NCI-H82 (cell line): ENCODE data around the gene CDKAL1.

Experiments used
- DNase-seq: peaks from one replicate; lab custom pipeline; 2025; lab: John Stamatoyannopoulos, UW

Gene CDKAL1

DNA sequence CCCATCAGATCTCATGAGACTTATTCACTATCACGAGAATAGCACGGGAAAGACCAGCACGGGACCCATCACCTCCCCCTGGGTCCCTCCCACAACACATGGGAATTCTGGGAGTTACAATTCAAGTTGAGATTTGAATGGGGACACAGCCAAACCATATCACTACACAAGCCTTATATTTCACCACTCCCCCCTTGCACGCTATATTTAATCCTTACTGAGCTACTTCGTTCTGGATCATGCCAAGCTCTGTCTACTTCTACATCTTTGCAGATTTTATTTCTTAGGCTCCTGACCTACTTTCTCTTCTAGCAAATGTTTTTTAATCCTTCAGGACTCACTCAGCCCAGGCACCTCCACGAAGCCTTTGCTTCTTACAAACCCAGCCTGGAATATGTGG lies 606.7 kb downstream of the CDKAL1 start:
- no peak for DNase-seq

- no peak for DNase-seq
Observed at GRCh38 chr6:21141616-21142303, 607.5 kb downstream of the CDKAL1 start.

DNA sequence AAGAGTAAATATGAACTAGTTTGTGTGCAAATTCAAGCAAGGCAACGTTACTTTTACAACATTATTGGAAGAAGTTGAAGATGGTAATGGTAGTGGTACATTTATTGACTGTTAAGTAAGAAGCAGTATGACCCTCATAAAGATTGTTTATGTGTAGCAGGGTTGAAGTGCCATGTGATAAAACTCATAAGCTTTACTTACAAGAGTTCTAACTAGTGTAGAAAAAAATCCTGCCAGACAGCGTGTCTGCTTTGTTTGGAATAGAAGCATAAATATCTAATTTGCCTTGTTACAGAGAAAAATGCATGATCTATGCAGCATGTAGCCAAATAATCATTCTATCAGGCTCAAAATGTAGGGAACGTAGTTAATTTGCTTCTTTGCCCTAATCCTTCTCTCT lies 608.5 kb downstream of the CDKAL1 start:
- no peak for DNase-seq

- no peak for DNase-seq
Observed at GRCh38 chr6:21143645-21144044, 609.4 kb downstream of the CDKAL1 start.

GRCh38 chr6:21144928-21145327 lies 610.7 kb downstream of the CDKAL1 start:
- DNase-seq = no peak

- no peak for DNase-seq
Observed at GRCh38 chr6:21147995-21148394, 613.7 kb downstream of the CDKAL1 start.

DNA sequence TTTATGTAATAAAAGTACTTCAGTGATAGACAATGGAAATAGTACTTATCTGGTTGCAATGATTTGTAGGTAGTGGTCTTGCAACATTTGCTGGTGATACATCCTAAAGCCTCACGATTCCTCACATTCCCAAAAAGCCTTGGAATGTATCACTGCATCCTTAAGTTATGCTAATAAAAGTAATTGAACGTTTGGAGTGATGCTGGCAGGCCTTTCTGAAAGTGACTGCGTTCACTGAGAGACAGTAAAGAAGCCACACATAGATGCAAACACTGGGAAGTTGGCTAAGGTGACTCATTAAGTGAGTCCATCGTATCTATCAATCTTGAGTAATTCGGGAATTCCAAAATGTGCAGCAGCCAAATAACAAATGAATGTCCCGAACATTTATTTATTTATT lies 615.2 kb downstream of the CDKAL1 start:
- DNase-seq = no peak

GRCh38 chr6:21150667-21151066 lies 616.4 kb downstream of the CDKAL1 start:
- DNase-seq = no peak

DNA sequence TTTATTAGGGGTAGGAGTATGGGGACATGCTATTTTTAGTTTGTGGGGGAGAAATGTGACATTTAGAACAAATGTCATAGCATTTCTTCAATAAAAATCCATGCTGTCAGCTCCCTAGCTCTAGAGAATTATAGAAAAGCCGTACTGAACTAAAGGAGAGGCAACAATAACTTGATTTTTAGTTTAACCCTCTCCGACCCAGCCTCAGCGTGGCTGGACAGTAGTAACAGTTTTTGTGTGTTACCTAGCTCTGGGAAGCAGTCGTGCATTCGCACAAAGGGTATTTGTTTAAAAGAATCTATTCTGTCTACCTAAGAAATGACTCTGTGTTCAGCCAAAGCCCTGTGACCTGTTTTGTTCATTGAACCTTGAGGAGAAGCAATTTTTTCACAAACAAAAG lies 616.9 kb downstream of the CDKAL1 start:
- no peak for DNase-seq

- DNase-seq = no peak
Observed at GRCh38 chr6:21151530-21151929, 617.3 kb downstream of the CDKAL1 start.

- DNase-seq = no peak
Observed at GRCh38 chr6:21157186-21157929, 623.1 kb downstream of the CDKAL1 start.

DNA sequence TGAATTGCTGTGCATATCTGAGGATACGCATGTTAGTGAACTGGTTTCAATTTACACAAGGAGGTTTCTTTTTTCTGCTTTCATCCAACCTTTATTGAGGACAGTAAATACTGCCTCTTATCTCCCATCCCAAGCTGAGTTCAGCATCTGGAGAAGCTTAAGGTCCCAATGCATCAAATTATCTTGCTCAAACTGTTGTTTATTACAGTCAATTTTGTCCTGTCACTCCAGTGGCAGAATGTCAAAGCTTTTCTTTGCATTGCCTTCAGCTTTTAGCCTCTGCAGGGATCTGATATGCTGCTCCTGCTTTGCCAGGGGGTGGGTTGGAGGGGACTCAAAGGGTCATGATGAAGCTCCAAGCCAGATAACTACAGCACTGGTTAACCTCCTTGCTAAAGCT lies 623.9 kb downstream of the CDKAL1 start:
- DNase-seq = no peak

GRCh38 chr6:21158873-21159272 lies 624.6 kb downstream of the CDKAL1 start:
- no peak for DNase-seq

DNA sequence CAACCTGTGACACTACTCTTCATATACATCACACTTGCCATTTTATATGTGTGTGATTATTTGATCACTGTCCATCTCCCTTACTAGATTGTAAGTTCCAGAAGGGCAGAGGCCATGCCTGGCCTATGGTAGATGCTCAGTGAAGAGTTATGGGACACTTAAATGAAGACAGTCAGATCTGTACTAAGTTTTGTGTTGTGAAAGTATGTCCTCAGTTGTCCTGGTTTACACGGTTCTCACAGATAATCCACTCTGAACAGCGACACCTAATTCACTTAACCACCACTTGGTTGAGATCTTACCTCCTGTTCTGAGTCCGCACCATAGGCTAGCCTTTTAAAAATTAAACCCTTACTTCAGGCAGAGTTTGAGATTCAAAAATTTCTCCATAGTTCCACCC lies 625.2 kb downstream of the CDKAL1 start:
- DNase-seq = peak; percentile 23

- no peak for DNase-seq
Observed at GRCh38 chr6:21161707-21162106, 627.5 kb downstream of the CDKAL1 start.

DNA sequence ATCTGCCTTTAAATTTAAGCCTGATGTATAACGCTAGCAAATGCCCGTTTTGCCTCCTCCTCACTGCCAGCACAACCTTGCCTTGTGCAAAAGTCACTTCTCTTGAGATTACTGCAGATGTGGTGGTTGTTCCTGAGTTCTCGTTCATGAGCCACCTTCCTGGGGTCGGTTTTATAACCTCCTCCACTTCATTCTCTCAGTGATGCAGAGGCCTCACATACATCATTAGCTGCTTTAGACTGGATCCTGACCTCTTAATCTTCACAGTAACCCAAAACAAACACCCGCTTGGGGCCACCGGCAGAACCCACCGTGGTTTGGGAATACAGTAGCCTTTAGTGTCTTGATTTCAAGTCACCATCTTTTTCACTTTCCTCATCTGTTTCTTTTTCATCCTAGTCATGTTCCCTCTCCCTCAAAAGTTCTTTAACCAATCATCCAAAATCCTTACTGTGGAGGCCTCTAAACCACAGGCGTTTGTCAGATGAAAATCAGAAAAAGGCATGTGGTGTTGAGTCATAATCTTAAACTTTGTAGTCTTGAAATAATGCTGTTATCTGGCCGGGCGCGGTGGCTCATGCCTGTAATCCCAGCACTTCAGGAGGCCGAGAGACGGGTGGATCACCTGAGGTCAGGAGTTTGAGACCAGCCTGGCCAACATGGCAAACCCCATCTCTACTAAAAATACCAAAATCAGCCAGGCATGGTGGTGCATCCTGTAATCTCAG lies 629.0 kb downstream of the CDKAL1 start:
- no peak for DNase-seq

GRCh38 chr6:21163838-21164180 lies 629.6 kb downstream of the CDKAL1 start:
- DNase-seq = no peak

DNA sequence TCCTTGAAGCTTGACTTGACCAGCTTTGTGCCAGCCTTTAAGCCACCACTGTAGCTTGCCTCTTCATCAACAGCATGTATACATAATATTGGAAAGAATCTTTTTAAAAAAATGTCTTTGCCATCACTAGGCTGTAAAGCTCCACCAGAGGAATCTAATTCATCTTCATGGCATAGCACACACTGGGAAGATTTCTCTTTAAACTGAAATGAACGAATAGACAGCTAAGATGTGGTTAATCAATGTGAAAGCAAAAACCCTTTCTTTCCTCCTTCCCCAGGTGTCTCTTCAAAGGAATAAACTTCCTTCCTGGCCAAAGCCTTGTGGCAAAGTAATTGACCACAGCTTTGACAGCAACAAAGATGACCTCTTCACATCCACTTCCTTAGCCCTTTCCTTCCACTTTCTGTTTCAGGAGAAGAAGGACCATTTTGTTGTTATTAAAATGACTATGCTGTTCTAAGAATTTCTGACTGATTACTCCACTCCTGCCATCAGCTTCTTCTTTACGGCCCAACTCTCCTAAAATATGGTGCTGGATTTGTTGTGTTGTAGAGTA lies 630.6 kb downstream of the CDKAL1 start:
- no peak for DNase-seq

DNA sequence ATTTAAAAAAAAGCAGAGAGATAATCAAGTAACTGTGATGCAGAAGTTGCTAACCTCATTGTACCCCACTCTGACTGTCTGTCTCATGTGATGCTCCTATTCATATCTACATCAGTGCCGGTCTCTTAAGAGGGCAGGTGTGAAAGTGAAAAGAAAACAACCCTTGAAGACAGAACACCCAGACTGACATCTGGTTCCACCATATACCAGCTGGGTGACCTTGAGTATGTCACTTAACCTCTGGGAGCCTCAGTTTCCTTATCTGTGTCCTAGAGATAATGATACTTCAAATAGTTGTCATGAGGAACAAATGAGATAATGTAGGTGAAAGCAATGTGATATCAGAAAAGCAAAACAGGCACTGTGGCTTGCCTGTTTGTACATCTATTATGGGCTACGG lies 632.5 kb downstream of the CDKAL1 start:
- DNase-seq = no peak

DNA sequence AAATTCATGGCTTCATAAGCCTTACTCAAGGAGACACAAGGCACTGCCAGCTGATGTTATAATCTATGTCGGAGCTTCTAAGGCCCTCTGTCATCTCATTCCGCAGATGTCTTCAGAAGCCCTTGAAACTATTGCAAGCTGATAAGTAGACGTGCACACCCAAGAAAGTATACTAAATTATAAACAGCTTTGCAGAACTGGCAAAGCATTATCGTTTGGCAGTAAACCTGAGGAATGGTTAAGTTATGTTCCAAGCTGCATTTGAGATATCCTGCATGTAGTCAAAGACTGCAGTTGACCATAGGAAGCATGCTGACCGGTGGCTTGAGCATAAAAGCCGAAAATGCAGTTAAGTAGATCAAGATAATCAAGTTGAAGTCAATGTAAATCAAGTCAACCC lies 633.5 kb downstream of the CDKAL1 start:
- no peak for DNase-seq

DNA sequence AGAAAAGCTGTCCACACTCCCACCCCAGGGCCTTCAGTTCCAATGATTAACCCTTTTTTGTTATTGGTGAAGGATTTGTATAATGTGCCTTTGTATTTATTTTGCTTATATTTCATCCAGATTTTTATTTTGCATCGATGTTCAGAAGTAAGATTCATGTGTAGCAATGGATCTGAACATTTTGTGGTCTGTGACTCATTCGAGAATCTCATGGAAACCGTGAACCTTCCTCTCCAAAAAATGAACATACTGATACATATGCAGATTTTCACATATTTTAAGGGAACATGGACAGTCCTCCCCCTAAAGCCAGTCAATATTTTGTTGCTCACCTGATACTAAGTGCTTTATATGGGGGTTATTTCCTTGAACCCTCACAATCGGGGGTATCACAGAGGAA lies 637.5 kb downstream of the CDKAL1 start:
- no peak for DNase-seq

GRCh38 chr6:21173031-21173430 lies 638.8 kb downstream of the CDKAL1 start:
- DNase-seq = no peak

DNA sequence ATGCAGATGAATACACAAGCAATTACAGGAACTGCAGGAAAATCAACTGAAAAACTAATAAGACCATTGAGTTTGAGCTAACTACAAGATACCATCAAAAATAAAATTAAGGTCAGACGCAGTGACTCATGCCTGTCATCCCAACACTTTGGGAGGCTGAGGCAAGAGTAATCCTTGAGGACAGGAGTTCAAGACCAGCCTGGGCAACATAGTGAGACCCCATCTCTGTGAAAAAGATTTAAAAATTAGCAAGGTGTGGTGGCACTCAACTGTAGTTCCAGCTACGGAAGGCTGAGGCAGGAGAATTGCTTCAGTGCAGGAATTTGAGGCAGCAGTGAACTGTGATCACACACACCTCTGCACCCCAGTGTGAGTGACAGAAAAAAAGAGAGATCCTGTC lies 639.4 kb downstream of the CDKAL1 start:
- no peak for DNase-seq
